ENCODE results near the gene EPB41L2.

DNA sequence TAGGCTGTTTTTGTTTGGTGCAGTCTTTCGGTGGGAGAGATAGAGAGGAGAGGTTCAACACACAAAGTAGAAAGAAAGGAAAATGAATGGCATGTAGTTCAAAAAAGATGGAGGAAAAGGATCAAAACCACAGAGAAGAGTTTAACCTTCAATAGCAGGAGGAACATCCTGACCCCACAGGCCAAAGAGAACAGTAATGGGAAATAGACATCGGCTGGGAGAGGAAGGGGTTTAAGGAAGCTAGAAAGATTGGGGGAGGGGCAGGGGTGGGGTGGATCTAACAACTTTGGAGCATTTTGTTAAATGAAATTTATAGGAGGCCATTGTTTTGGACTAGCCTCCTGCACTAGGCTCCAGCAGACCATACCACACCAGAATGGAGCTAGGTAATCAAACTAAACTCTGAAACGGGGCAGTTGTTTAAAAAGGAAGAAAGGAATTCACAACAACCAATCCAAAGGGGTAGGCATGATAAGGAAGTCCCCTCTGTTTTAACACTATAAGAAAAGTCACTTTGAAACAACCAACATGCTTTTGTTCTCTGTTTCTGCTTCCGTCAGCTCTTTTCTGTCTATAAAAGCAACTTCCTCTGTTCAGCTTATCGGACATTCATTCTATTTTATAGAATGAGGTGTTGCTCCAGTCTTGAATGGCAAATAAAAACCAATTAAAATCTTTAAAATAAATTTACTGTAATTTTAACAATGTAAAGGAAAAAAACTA, 82.6 kb downstream of the EPB41L2 start:
- TF ChIP-seq, protein P1, sequence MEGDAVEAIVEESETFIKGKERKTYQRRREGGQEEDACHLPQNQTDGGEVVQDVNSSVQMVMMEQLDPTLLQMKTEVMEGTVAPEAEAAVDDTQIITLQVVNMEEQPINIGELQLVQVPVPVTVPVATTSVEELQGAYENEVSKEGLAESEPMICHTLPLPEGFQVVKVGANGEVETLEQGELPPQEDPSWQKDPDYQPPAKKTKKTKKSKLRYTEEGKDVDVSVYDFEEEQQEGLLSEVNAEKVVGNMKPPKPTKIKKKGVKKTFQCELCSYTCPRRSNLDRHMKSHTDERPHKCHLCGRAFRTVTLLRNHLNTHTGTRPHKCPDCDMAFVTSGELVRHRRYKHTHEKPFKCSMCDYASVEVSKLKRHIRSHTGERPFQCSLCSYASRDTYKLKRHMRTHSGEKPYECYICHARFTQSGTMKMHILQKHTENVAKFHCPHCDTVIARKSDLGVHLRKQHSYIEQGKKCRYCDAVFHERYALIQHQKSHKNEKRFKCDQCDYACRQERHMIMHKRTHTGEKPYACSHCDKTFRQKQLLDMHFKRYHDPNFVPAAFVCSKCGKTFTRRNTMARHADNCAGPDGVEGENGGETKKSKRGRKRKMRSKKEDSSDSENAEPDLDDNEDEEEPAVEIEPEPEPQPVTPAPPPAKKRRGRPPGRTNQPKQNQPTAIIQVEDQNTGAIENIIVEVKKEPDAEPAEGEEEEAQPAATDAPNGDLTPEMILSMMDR (IDR thresholded peaks at IDR 0.05): no peak
- no peak for TF ChIP-seq SIN3A (IDR thresholded peaks at IDR 0.05; ENCODE audit: borderline replicate concordance, insufficient read depth, low read depth, low read length)
- no peak for TF ChIP-seq POLR2AphosphoS5 (IDR thresholded peaks at IDR 0.05; ENCODE audit: low read depth, low read length)
